HL-60 (cell line): ENCODE measurements around the gene ROBO4.

ENCODE experiments used
- GABPA ChIP-seq: IDR thresholded peaks from 2 replicates; pipeline ENCODE4 v1.6.1; 2012; ENCODE audit warnings: low read depth
- POLR2AphosphoS5 ChIP-seq: IDR thresholded peaks from 2 replicates; pipeline ENCODE4 v1.6.1; 2012; ENCODE audit warnings: low read depth
- SPI1 ChIP-seq: IDR thresholded peaks from 2 replicates; pipeline ENCODE4 v1.6.1; 2012; ENCODE audit warnings: low read depth, mild to moderate bottlenecking, borderline replicate concordance
- TF ChIP-seq, protein P1 (sequence below): IDR thresholded peaks from one replicate; pipeline ENCODE4 v1.5.1; 2011; ENCODE audit warnings: low read length, control low read depth, inconsistent platforms; ENCODE audit not compliant: insufficient read depth
- TF ChIP-seq, protein P2 (sequence below): IDR thresholded peaks from 2 replicates; pipeline ENCODE4 v1.6.1; 2012; ENCODE audit warnings: low read depth; ENCODE audit not compliant: insufficient replicate concordance

DNA sequence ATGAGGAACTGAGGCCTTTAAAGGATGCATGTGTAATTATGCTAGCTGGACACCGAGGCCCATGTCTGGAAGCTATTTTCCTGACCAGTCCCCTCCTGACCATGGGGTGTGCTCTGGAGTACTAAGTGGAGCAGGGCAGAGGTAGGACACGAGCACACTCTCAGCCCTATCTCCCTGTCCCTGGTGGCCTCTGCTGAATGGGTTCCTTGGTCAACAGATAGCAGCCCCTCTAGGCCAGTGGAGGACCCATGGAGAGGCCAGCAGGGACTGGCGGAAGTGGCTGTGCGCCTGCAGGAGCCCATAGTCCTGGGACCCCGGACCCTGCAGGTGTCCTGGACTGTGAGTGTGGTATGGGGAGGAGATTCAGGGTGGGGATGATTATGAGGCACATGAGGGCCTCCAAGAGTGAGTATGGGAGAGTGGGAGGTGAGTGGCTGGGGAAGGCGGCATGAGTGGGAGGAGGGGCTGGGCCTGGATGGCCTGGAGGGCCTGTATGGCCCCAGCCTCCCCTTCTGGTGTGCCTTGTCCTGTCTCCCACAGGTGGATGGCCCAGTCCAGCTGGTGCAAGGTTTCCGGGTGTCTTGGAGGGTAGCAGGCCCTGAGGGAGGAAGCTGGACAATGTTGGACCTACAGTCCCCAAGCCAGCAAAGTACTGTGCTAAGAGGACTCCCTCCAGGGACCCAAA lies 23.0 kb downstream of the ROBO4 start:
- TF ChIP-seq, protein P1, sequence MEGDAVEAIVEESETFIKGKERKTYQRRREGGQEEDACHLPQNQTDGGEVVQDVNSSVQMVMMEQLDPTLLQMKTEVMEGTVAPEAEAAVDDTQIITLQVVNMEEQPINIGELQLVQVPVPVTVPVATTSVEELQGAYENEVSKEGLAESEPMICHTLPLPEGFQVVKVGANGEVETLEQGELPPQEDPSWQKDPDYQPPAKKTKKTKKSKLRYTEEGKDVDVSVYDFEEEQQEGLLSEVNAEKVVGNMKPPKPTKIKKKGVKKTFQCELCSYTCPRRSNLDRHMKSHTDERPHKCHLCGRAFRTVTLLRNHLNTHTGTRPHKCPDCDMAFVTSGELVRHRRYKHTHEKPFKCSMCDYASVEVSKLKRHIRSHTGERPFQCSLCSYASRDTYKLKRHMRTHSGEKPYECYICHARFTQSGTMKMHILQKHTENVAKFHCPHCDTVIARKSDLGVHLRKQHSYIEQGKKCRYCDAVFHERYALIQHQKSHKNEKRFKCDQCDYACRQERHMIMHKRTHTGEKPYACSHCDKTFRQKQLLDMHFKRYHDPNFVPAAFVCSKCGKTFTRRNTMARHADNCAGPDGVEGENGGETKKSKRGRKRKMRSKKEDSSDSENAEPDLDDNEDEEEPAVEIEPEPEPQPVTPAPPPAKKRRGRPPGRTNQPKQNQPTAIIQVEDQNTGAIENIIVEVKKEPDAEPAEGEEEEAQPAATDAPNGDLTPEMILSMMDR, result no peak
- TF ChIP-seq SPI1 (no peak), POLR2AphosphoS5 (no peak), GABPA (no peak)
- TF ChIP-seq, protein P2, sequence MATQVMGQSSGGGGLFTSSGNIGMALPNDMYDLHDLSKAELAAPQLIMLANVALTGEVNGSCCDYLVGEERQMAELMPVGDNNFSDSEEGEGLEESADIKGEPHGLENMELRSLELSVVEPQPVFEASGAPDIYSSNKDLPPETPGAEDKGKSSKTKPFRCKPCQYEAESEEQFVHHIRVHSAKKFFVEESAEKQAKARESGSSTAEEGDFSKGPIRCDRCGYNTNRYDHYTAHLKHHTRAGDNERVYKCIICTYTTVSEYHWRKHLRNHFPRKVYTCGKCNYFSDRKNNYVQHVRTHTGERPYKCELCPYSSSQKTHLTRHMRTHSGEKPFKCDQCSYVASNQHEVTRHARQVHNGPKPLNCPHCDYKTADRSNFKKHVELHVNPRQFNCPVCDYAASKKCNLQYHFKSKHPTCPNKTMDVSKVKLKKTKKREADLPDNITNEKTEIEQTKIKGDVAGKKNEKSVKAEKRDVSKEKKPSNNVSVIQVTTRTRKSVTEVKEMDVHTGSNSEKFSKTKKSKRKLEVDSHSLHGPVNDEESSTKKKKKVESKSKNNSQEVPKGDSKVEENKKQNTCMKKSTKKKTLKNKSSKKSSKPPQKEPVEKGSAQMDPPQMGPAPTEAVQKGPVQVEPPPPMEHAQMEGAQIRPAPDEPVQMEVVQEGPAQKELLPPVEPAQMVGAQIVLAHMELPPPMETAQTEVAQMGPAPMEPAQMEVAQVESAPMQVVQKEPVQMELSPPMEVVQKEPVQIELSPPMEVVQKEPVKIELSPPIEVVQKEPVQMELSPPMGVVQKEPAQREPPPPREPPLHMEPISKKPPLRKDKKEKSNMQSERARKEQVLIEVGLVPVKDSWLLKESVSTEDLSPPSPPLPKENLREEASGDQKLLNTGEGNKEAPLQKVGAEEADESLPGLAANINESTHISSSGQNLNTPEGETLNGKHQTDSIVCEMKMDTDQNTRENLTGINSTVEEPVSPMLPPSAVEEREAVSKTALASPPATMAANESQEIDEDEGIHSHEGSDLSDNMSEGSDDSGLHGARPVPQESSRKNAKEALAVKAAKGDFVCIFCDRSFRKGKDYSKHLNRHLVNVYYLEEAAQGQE, result no peak
